Suppressor macrophage (primary cell): ENCODE measurements around the gene PLXNA2.

Experiments
- DNase-seq, 4 experiments: peaks; one replicate each; pipeline ENCODE4 v3.0.0-alpha.2; 2020 to 2022

PLXNA2 gene

GRCh38 chr1:208139434-208140045 lies 104.6 kb downstream of the PLXNA2 start:
- DNase-seq, result peak in 2 of 4 experiments; percentile 21 to 46

GRCh38 chr1:208137193-208137592 lies 107.0 kb downstream of the PLXNA2 start:
- no peak for DNase-seq

- DNase-seq, result no peak
Measured at GRCh38 chr1:208136459-208137182, 107.6 kb downstream of the PLXNA2 start.

DNA sequence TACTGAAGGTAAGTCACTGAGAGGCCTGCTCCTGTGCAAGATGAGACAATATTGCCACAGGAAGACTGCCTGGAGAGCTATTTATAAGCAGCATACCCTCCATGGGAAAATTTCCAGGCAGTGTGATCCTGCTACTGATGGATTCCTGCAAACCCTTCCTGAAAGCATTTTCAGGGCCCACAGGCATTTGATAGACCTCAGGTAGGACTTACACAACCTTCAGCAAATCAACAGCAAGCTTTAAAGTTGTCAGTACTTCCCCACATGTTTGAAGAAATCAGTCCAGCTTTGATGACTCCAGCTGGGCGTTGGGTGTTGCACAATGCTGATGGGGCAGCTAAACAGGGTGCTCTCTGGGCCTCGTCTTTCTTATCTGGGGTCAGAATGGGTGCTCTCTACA lies 108.8 kb downstream of the PLXNA2 start:
- DNase-seq, result peak; percentile 41 to 59 (median 56)

- DNase-seq, result no peak
Measured at GRCh38 chr1:208134491-208134890, 109.7 kb downstream of the PLXNA2 start.

GRCh38 chr1:208133355-208133754 lies 110.8 kb downstream of the PLXNA2 start:
- no peak for DNase-seq

- peak; percentile 65 to 86 (median 77) for DNase-seq
Measured at GRCh38 chr1:208132287-208132882, 111.8 kb downstream of the PLXNA2 start.

DNA sequence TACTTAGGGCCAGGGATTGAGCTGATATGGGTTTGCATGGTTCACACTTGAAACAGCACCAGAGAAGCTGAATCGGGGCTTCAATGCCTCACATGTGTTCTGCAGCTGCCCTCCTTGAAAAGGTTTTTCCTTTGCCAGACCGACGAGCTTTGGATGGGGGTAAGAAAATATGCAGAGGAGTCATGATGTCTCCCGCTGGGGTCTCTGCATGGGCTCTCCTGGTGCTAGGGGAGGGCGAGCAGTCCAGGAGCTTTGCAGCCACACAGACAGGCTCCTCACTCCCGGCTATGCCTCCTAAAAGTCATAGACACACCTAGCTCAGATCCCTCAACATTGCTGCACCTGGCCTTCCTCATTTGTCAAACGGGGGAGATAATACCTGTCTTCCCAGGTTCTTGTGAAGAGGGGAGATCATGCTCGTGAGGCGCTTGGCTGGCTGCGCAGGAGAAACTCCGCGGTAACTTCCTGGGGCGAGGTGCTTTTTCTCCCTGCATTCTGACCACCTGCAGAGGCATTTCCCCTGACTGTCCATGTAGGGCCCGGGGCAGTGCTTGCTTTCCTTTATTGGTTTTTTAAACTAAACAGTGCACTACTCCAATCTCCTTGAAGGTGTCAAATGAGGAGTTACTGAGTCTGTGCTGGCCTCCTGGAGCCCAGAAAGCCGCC lies 112.4 kb downstream of the PLXNA2 start:
- DNase-seq, result no peak

DNA sequence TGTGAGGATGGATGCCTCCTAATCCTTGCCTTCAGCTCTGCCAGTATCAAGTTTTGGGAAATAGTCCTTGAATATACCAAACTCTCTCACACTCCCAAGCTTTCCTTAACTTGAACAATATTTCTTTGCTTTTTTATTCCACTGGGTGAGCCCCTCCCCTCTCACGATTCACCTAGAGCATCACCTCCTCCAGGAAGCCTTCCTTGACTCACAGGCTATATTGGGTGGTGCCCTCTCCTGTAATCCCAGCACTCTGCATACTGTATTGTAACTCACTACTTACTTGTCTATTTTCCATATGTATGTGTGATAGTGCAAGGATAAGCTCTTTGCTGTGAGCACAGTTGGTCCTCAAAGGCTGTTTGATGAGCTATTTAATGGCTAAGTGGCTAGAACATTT lies 114.7 kb downstream of the PLXNA2 start:
- DNase-seq, result no peak

- no peak for DNase-seq
Measured at GRCh38 chr1:208129060-208129459, 115.1 kb downstream of the PLXNA2 start.

- DNase-seq, result no peak
Measured at GRCh38 chr1:208127792-208128529, 116.2 kb downstream of the PLXNA2 start.

DNA sequence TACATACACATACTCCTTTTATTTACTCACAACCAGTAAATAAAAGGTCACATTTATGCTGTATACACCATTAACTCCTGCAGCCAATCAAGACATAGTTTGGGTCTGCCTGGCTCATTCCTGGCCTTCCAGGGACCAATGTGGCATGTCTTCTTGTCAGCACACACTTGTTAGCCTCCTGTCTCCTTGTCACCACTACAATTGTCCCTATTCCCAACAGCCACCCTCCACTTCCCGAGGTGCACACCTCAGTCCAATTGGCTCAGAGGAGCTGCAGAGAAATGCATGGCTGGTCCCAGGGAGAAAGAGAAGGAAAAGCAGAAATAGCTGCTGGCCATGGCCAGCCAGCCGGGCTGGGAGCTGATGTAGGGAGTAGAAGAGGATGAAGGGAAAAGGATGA lies 116.9 kb downstream of the PLXNA2 start:
- DNase-seq, result no peak

DNA sequence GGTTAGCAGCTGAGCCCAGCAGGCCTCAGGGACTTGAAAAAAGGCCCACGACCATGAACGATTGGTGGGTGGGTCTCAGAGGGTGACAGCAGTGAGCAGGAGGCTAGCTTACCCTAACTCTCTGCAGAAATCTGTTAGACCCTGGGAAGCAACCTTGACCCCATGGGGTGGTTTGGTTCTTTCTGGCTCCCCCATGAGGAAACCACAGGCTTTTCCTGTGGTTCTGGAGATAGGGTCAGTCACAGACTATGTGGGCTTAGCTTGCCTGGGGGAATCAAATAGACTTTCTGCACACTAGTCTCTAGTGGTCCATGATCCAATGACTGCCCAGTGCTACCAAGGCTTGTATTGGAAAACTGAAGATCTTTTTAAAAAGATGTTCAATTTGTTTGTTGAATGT lies 118.1 kb downstream of the PLXNA2 start:
- no peak for DNase-seq

- DNase-seq, result peak; percentile 40 to 67 (median 63)
Measured at GRCh38 chr1:208122612-208123358, 121.4 kb downstream of the PLXNA2 start.

DNA sequence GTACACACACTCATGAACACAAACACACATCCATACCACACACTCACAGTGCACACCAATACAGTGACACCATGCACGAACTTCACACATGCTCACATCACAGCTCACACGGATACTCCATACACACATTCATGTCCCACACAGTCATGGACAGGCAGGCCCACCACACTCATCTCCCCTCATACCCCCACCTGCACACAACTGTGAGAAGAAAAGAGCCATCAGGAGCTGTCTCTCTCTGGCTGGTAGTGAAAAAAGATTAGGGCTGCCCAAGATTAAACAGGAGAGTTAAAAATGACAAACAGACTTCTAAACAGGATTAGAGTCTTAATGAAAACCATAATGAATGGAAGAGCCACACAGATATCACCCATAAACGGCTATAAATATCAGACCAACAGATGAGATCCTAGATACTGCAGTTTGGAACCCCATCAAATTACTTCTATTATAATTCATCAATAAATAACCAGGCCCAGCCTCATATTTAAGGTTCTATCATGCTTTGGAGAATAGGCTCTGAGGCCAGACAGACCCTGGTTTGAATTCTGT lies 122.3 kb downstream of the PLXNA2 start:
- no peak for DNase-seq

- no peak for DNase-seq
Measured at GRCh38 chr1:208120431-208120790, 123.8 kb downstream of the PLXNA2 start.

GRCh38 chr1:208118841-208119606 lies 125.2 kb downstream of the PLXNA2 start:
- peak in 2 of 4 experiments; percentile 26 to 30 for DNase-seq

- DNase-seq, result no peak
Measured at GRCh38 chr1:208118306-208118705, 125.9 kb downstream of the PLXNA2 start.

GRCh38 chr1:208117826-208118225 lies 126.4 kb downstream of the PLXNA2 start:
- DNase-seq, result no peak

GRCh38 chr1:208117409-208117808 lies 126.8 kb downstream of the PLXNA2 start:
- DNase-seq, result no peak
